ENCODE data around the gene SYF2. TPM values are rescaled to one million over a fixed set of nuclear protein-coding genes. Genes with fewer than 3 reads are reported as not detected.
"Not testable (repeated sequence)": the region's sequence is repeated elsewhere in the genome, so short reads cannot be mapped to it uniquely, and the experiment has no call there.

SYF2 gene
- total and polyA plus RNA-seq, 2 of the 13 experiments (the other 11 are each of a cell fraction or from before 2014, with no cell fraction given) = 17.8 to 34.1 TPM

GRCh38 chr1:25190260-25190659 is 42.0 kb downstream of the SYF2 start:
- 58% methylated on average over 2 of the region's 2 CpGs for WGBS (ENCODE audit: low lambda C conversion rate)
- Histone ChIP-seq H3K4me3 (replicated peaks in 1 of 3; ENCODE audit: insufficient read depth in 1 of 3, low read depth in 2 of 3, low read length in 3 of 3) (no peak overlapping the region), H3K36me3 (replicated peaks in 1 of 2; ENCODE audit: control insufficient read depth in 1 of 2, insufficient read depth in 2 of 2, low read length in 2 of 2) (no peaks in the 10 kb centered on the region), H4K20me1 (ENCODE audit: insufficient read depth, low read length) (no peaks in the 10 kb centered on the region), H3K27ac (ENCODE audit: extremely low read length, insufficient read depth, low read length) (no peak overlapping the region), H3K9ac (ENCODE audit: insufficient read depth, low read depth, low read length) (no peak overlapping the region), H3K4me2 (ENCODE audit: low read depth, low read length) (no peak overlapping the region), H3K79me2 (ENCODE audit: insufficient read depth, low read length) (no peaks in the 10 kb centered on the region), H3K27me3 (ENCODE audit: control insufficient read depth in 1 of 2, insufficient read depth in 2 of 2, low read length in 2 of 2) (no peaks in the 10 kb centered on the region), H3K9me3 (ENCODE audit: low read length) (no peaks in the 10 kb centered on the region), H2AFZ (ENCODE audit: low read length) (peak overlapping the region; percentile 21), H3K4me1 (ENCODE audit: insufficient read depth, low read length) (peaks cover 46% of the 10 kb centered on the region)
- ChIA-PET CTCF (ENCODE audit: low intra/inter-chr PET ratio, low total read pairs) (no interaction called here), POLR2A (interaction anchor here (0.8 to 1.7 kb wide), 3 partner anchors 22 to 50 kb away, joined by 3 to 13 read pairs (median 3); partner anchors contain the start of gene SYF2)
- TF ChIP-seq TRIM22 (IDR thresholded peaks at IDR 0.05) (no peak), KLF15 (CRISPR knock-in tag; IDR thresholded peaks at IDR 0.05; ENCODE audit: borderline replicate concordance) (no peak), CAMTA2 (CRISPR knock-in tag; IDR thresholded peaks at IDR 0.05; ENCODE audit: borderline replicate concordance) (no peak), ZNF644 (CRISPR knock-in tag; IDR thresholded peaks at IDR 0.05; ENCODE audit: low read depth) (no peak), KAT7 (CRISPR knock-in tag; IDR thresholded peaks at IDR 0.05; ENCODE audit: borderline replicate concordance) (no peak)
- intact Hi-C loops (cut with micrococcal nuclease; ENCODE audit: unreplicated experiment) = no loop called here
- ATAC-seq (no peak), DNase-seq (ENCODE audit: low spot score) (no peak), FAIRE-seq (no peak)
- BruUV-seq (replicated peaks) = no TSS peak
- in situ Hi-C loops (cut with HindIII; ENCODE audit: extremely low pct_ligation_motif_present, low pct_unique_long_range_greater_than_20kb) = no loop called here

- ATAC-seq; H2AFZ ChIP-seq (ENCODE audit: low read length); DNase-seq (ENCODE audit: low spot score); H3K27ac ChIP-seq (ENCODE audit: extremely low read length, insufficient read depth, low read length); CTCF ChIA-PET (ENCODE audit: low intra/inter-chr PET ratio, low total read pairs); intact Hi-C loops (cut with micrococcal nuclease; ENCODE audit: unreplicated experiment); H3K36me3 ChIP-seq (replicated peaks in 1 of 2; ENCODE audit: control insufficient read depth in 1 of 2, insufficient read depth in 2 of 2, low read length in 2 of 2); BruUV-seq (replicated peaks); H3K9ac ChIP-seq (ENCODE audit: insufficient read depth, low read depth, low read length); H3K4me3 ChIP-seq (replicated peaks in 1 of 3; ENCODE audit: insufficient read depth in 1 of 3, low read depth in 2 of 3, low read length in 3 of 3); H3K4me2 ChIP-seq (ENCODE audit: low read depth, low read length); in situ Hi-C loops (cut with HindIII; ENCODE audit: extremely low pct_ligation_motif_present, low pct_unique_long_range_greater_than_20kb); FAIRE-seq; H3K79me2 ChIP-seq (ENCODE audit: insufficient read depth, low read length); H4K20me1 ChIP-seq (ENCODE audit: insufficient read depth, low read length); H3K9me3 ChIP-seq (ENCODE audit: low read length); H3K27me3 ChIP-seq (ENCODE audit: control insufficient read depth in 1 of 2, insufficient read depth in 2 of 2, low read length in 2 of 2): not testable (repeated sequence)
- TF ChIP-seq ZNF121 (CRISPR knock-in tag; IDR thresholded peaks at IDR 0.05) = peak; percentile 59
- POLR2A ChIA-PET = interaction anchor here (1.4 to 3.7 kb wide), 2 partner anchors 10 to 20 kb away, joined by 5 to 16 read pairs; no protein-coding TSS in a partner anchor
- peaks cover 22% of the 10 kb centered on the region for H3K4me1 ChIP-seq (ENCODE audit: insufficient read depth, low read length)
- 96% methylated on average over 3 of the region's 3 CpGs for WGBS (ENCODE audit: low lambda C conversion rate)
Measured at GRCh38 chr1:25187904-25188303, 44.4 kb downstream of the SYF2 start.

Measured in HepG2 (cell line).